ENCODE data around the gene ANXA2R. TPM values are rescaled to one million over a fixed set of nuclear protein-coding genes. Genes with fewer than 3 reads are reported as not detected.

The ANXA2R gene
- total and polyA plus RNA-seq, 2 of the 13 experiments (the other 11 are each of a cell fraction or from before 2014, with no cell fraction given) = 0.95 to 1.3 TPM

GRCh38 chr5:43040287-43041098 is at the start of gene ANXA2R (continued):
- TF ChIP-seq, protein P1, sequence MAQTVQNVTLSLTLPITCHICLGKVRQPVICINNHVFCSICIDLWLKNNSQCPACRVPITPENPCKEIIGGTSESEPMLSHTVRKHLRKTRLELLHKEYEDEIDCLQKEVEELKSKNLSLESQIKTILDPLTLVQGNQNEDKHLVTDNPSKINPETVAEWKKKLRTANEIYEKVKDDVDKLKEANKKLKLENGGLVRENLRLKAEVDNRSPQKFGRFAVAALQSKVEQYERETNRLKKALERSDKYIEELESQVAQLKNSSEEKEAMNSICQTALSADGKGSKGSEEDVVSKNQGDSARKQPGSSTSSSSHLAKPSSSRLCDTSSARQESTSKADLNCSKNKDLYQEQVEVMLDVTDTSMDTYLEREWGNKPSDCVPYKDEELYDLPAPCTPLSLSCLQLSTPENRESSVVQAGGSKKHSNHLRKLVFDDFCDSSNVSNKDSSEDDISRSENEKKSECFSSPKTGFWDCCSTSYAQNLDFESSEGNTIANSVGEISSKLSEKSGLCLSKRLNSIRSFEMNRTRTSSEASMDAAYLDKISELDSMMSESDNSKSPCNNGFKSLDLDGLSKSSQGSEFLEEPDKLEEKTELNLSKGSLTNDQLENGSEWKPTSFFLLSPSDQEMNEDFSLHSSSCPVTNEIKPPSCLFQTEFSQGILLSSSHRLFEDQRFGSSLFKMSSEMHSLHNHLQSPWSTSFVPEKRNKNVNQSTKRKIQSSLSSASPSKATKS (CRISPR knock-in tag; IDR thresholded peaks at IDR 0.05) = no peak
- TF ChIP-seq, protein P2, sequence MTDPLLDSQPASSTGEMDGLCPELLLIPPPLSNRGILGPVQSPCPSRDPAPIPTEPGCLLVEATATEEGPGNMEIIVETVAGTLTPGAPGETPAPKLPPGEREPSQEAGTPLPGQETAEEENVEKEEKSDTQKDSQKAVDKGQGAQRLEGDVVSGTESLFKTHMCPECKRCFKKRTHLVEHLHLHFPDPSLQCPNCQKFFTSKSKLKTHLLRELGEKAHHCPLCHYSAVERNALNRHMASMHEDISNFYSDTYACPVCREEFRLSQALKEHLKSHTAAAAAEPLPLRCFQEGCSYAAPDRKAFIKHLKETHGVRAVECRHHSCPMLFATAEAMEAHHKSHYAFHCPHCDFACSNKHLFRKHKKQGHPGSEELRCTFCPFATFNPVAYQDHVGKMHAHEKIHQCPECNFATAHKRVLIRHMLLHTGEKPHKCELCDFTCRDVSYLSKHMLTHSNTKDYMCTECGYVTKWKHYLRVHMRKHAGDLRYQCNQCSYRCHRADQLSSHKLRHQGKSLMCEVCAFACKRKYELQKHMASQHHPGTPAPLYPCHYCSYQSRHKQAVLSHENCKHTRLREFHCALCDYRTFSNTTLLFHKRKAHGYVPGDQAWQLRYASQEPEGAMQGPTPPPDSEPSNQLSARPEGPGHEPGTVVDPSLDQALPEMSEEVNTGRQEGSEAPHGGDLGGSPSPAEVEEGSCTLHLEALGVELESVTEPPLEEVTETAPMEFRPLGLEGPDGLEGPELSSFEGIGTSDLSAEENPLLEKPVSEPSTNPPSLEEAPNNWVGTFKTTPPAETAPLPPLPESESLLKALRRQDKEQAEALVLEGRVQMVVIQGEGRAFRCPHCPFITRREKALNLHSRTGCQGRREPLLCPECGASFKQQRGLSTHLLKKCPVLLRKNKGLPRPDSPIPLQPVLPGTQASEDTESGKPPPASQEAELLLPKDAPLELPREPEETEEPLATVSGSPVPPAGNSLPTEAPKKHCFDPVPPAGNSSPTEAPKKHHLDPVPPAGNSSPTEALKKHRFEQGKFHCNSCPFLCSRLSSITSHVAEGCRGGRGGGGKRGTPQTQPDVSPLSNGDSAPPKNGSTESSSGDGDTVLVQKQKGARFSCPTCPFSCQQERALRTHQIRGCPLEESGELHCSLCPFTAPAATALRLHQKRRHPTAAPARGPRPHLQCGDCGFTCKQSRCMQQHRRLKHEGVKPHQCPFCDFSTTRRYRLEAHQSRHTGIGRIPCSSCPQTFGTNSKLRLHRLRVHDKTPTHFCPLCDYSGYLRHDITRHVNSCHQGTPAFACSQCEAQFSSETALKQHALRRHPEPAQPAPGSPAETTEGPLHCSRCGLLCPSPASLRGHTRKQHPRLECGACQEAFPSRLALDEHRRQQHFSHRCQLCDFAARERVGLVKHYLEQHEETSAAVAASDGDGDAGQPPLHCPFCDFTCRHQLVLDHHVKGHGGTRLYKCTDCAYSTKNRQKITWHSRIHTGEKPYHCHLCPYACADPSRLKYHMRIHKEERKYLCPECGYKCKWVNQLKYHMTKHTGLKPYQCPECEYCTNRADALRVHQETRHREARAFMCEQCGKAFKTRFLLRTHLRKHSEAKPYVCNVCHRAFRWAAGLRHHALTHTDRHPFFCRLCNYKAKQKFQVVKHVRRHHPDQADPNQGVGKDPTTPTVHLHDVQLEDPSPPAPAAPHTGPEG (CRISPR knock-in tag; IDR thresholded peaks at IDR 0.05) = 0 out of 2 replicates have a peak, but pooled peaks have one; percentile 14
- no peak for TF ChIP-seq MEF2D (CRISPR knock-in tag; IDR thresholded peaks at IDR 0.05)
- TF ChIP-seq ZNF180 (CRISPR knock-in tag; IDR thresholded peaks at IDR 0.05; ENCODE audit: borderline replicate concordance, low read depth) = no peak
- TF ChIP-seq ATF1 (CRISPR knock-in tag; IDR thresholded peaks at IDR 0.05) = peak; percentile 48; the same call in 1 of the 2 replicates
- TF ChIP-seq ATF7 (IDR thresholded peaks at IDR 0.05) = no peak
- TF ChIP-seq ATF7 (CRISPR knock-in tag; IDR thresholded peaks at IDR 0.05) = no peak
- TF ChIP-seq, protein P3, sequence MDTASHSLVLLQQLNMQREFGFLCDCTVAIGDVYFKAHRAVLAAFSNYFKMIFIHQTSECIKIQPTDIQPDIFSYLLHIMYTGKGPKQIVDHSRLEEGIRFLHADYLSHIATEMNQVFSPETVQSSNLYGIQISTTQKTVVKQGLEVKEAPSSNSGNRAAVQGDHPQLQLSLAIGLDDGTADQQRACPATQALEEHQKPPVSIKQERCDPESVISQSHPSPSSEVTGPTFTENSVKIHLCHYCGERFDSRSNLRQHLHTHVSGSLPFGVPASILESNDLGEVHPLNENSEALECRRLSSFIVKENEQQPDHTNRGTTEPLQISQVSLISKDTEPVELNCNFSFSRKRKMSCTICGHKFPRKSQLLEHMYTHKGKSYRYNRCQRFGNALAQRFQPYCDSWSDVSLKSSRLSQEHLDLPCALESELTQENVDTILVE (CRISPR knock-in tag; IDR thresholded peaks at IDR 0.05) = 0 out of 2 replicates have a peak, but pooled peaks have one; percentile 8
- TF ChIP-seq ZNF709 (CRISPR knock-in tag; IDR thresholded peaks at IDR 0.05) = no peak
- TF ChIP-seq, protein P4, sequence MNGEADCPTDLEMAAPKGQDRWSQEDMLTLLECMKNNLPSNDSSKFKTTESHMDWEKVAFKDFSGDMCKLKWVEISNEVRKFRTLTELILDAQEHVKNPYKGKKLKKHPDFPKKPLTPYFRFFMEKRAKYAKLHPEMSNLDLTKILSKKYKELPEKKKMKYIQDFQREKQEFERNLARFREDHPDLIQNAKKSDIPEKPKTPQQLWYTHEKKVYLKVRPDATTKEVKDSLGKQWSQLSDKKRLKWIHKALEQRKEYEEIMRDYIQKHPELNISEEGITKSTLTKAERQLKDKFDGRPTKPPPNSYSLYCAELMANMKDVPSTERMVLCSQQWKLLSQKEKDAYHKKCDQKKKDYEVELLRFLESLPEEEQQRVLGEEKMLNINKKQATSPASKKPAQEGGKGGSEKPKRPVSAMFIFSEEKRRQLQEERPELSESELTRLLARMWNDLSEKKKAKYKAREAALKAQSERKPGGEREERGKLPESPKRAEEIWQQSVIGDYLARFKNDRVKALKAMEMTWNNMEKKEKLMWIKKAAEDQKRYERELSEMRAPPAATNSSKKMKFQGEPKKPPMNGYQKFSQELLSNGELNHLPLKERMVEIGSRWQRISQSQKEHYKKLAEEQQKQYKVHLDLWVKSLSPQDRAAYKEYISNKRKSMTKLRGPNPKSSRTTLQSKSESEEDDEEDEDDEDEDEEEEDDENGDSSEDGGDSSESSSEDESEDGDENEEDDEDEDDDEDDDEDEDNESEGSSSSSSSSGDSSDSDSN (CRISPR knock-in tag; IDR thresholded peaks at IDR 0.05) = peak; percentile 52; the same call in 1 of the 2 replicates
- TF ChIP-seq ADNP (CRISPR knock-in tag; IDR thresholded peaks at IDR 0.05) = no peak
- TF ChIP-seq ZNF10 (CRISPR knock-in tag; IDR thresholded peaks at IDR 0.05; ENCODE audit: borderline replicate concordance, low read depth) = no peak
- TF ChIP-seq MZF1 (CRISPR knock-in tag; IDR thresholded peaks at IDR 0.05; ENCODE audit: borderline replicate concordance) = no peak
- TF ChIP-seq AHR (CRISPR knock-in tag; IDR thresholded peaks at IDR 0.05) = no peak
- peak; percentile 42 for TF ChIP-seq YEATS4 (CRISPR knock-in tag; IDR thresholded peaks at IDR 0.05; ENCODE audit: borderline replicate concordance)
- TF ChIP-seq ZNF777 (CRISPR knock-in tag; IDR thresholded peaks at IDR 0.05) = 0 out of 2 replicates have a peak, but pooled peaks have one; percentile 9
